Liver (tissue), 9 donors: ENCODE results near the gene COA1. TPM values are rescaled to one million over a fixed set of nuclear protein-coding genes. Genes with fewer than 3 reads are reported as not detected.
"Not testable (repeated sequence)": the region's sequence is repeated elsewhere in the genome, so short reads cannot be mapped to it uniquely, and the experiment has no call there.

Experiments
- DNase-seq: peaks from one replicate; pipeline ENCODE4 v3.0.0-alpha.2; 2017; ENCODE audit warnings: low spot score
- H3K27ac ChIP-seq, 2 donors: one replicate each; pipeline ENCODE4 v1.7.0; 2013; ENCODE audit warnings: inconsistent platforms in 2 of 2, low read length in 2 of 2, control low read depth in 1 of 2, low read depth in 1 of 2, mild to moderate bottlenecking in 1 of 2
- H3K27me3 ChIP-seq, 4 donors: one replicate each; pipeline versions ENCODE4 v1.6.1 to v1.7.0; 2013; ENCODE audit warnings: low read length in 3 of 4, inconsistent platforms in 1 of 4, mild to moderate bottlenecking in 1 of 4, moderate library complexity in 1 of 4; ENCODE audit not compliant: control insufficient read depth in 4 of 4, insufficient read depth in 4 of 4
- H3K36me3 ChIP-seq, 4 donors: one replicate each; pipeline versions ENCODE4 v1.6.1 to v1.7.0; 2013; ENCODE audit warnings: low read length in 3 of 4, mild to moderate bottlenecking in 3 of 4, low read depth in 1 of 4, moderate library complexity in 1 of 4; ENCODE audit not compliant: control insufficient read depth in 4 of 4, insufficient read depth in 3 of 4
- H3K4me1 ChIP-seq, 4 donors: one replicate each; pipeline versions ENCODE4 v1.6.1 to v1.7.0; 2013; ENCODE audit warnings: low read length in 3 of 4, mild to moderate bottlenecking in 3 of 4, moderate library complexity in 1 of 4; ENCODE audit not compliant: control insufficient read depth in 4 of 4, insufficient read depth in 4 of 4
- H3K4me3 ChIP-seq, 3 donors: one replicate each; pipeline versions ENCODE4 v1.6.1 to v1.7.0; 2013; ENCODE audit warnings: low read length in 3 of 3, control low read depth in 1 of 3, low read depth in 1 of 3, mild to moderate bottlenecking in 1 of 3
- H3K9ac ChIP-seq, 2 donors: one replicate each; pipeline ENCODE4 v1.7.0; 2013; ENCODE audit warnings: low read length in 2 of 2, mild to moderate bottlenecking in 2 of 2, moderate library complexity in 2 of 2, control low read depth in 1 of 2, low read depth in 1 of 2
- H3K9me3 ChIP-seq, 4 donors: one replicate each; pipeline versions ENCODE4 v1.6.1 to v1.7.0; 2013; ENCODE audit warnings: low read length in 3 of 4; ENCODE audit not compliant: control insufficient read depth in 4 of 4
- EGR1 ChIP-seq, 2 donors: IDR thresholded peaks; 2 replicates each; pipeline ENCODE4 v1.6.1; 2016 to 2018; ENCODE audit warnings: antibody characterized with exemption in 2 of 2, low read depth in 2 of 2
- FOXA1 ChIP-seq: IDR thresholded peaks from 2 replicates; pipeline ENCODE4 v1.6.1; 2016; ENCODE audit warnings: antibody characterized with exemption
- GABPA ChIP-seq, 2 donors: IDR thresholded peaks in 1 of 2; conservative IDR thresholded peaks in 1 of 2; 2 replicates each; pipeline ENCODE4 v1.6.1; 2016; ENCODE audit warnings: antibody characterized with exemption in 2 of 2, mild to moderate bottlenecking in 1 of 2, moderate library complexity in 1 of 2
- HNF4A ChIP-seq, 2 donors: conservative IDR thresholded peaks; 2 replicates each; pipeline ENCODE4 v1.6.1; 2016; ENCODE audit warnings: antibody characterized with exemption in 2 of 2, mild to moderate bottlenecking in 2 of 2
- HNF4G ChIP-seq: IDR thresholded peaks from 2 replicates; pipeline ENCODE4 v1.6.1; 2016; ENCODE audit warnings: antibody characterized with exemption
- JUND ChIP-seq, 2 donors: IDR thresholded peaks; 2 replicates each; pipeline ENCODE4 v1.6.1; 2016; ENCODE audit warnings: antibody characterized with exemption in 2 of 2
- RXRA ChIP-seq, 2 donors: IDR thresholded peaks; 2 replicates each; pipeline ENCODE4 v1.6.1; 2017 to 2018; ENCODE audit warnings: antibody characterized with exemption in 2 of 2, mild to moderate bottlenecking in 1 of 2
- SP1 ChIP-seq: IDR thresholded peaks from 2 replicates; pipeline ENCODE4 v1.6.1; 2018; ENCODE audit warnings: antibody characterized with exemption, mild to moderate bottlenecking
- TAF1 ChIP-seq: conservative IDR thresholded peaks from 2 replicates; pipeline ENCODE4 v1.6.1; 2016; ENCODE audit warnings: antibody characterized with exemption, mild to moderate bottlenecking
- YY1 ChIP-seq: IDR thresholded peaks from 2 replicates; pipeline ENCODE4 v1.6.1; 2016; ENCODE audit warnings: antibody characterized with exemption, mild to moderate bottlenecking
- WGBS: extraction: QIAGEN DNeasy Blood & Tissue Kit; methylation state at CpG from one replicate; pipeline ENCODE4 v1.1.7; 2013; 5-methylcytosine and 5-hydroxymethylcytosine counted together
- polyA plus RNA-seq, 2 donors: library from polyadenylated mRNA; stranded (reverse) in 1 of 2; unstranded in 1 of 2; fragments of 200-250 nt in 1 of 2; fragments of >200 nt in 1 of 2; fragmentation: Nextera tagmentation in 1 of 2; extraction: Ambion mirVana in 1 of 2; gene quantifications; one replicate each; pipeline versions ENCODE4 v1.2.1 to v1.2.3, GENCODE V29; 2013 to 2015
- total RNA-seq, 2 donors: library from RNA; depleted of rRNA; stranded (reverse); fragments of >200 nt; gene quantifications; one replicate each; pipeline ENCODE4 v1.2.3, GENCODE V29; 2014
- TF ChIP-seq, protein P1 (sequence below): IDR thresholded peaks from 2 replicates; pipeline ENCODE4 v1.6.1; 2016; ENCODE audit warnings: antibody characterized with exemption
- TF ChIP-seq, protein P2 (sequence below): IDR thresholded peaks from 2 replicates; pipeline ENCODE4 v1.6.1; 2016; ENCODE audit warnings: antibody characterized with exemption
- donor health status: healthy.
- donor health status: healthy.
- donor health status: healthy.
- donor health status: healthy.
- donor health status: healthy.

COA1 gene
- total and polyA plus RNA-seq, 4 donors, result 16.6 to 37.8 (median 29.4) TPM

GRCh38 chr7:43691611-43692010, 37.7 kb downstream of the COA1 start:
- Histone ChIP-seq H3K27me3 (no peaks in the 10 kb centered on the region), H3K9ac (no peak overlapping the region), H3K27ac (no peak overlapping the region), H3K36me3 (no peaks in the 10 kb centered on the region), H3K9me3 (no peaks in the 10 kb centered on the region), H3K4me1 (peaks cover 0 to 3% (median 0%) of the 10 kb centered on the region in 4 donors), H3K4me3 (no peak overlapping the region)
- WGBS, result 89% methylated on average over 3 of the region's 3 CpGs
- no peak for TF ChIP-seq YY1
- DNase-seq, result no peak

DNA sequence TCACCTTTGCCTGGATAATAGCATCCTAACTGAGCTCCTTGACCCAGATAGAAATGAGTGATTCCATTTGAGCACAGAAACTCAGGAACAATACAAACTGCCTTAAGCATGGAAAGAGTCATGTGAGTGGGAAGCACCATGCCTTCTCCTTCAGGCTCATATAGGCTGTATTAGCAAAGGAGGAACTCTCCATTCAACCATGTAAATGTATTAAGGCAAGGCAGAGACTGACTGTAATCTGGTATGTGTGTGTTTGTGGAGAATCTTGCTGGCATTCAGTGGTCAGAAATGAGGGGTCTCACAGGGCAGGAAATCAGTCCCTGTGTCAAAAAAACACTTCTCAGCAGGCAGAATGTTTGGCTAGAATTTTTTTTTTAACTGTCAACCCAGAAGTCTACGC, 40.2 kb downstream of the COA1 start:
- Histone ChIP-seq H3K9ac (no peak overlapping the region), H3K36me3 (no peaks in the 10 kb centered on the region), H3K4me3 (no peak overlapping the region), H3K27ac (no peak overlapping the region), H3K9me3 (no peaks in the 10 kb centered on the region), H3K27me3 (no peaks in the 10 kb centered on the region), H3K4me1 (peaks cover 0 to 3% (median 0%) of the 10 kb centered on the region in 4 donors)
- no peak for DNase-seq
- WGBS, result 97% methylated on average over 1 of the region's 1 CpG
- TF ChIP-seq SP1, result no peak
- TF ChIP-seq, protein P1, sequence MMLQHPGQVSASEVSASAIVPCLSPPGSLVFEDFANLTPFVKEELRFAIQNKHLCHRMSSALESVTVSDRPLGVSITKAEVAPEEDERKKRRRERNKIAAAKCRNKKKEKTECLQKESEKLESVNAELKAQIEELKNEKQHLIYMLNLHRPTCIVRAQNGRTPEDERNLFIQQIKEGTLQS, result no peak
- no peak for TF ChIP-seq FOXA1
- TF ChIP-seq HNF4G, result no peak
- TF ChIP-seq TAF1, result no peak
- no peak for TF ChIP-seq HNF4A (conservative IDR thresholded peaks at IDR 0.05)

DNA sequence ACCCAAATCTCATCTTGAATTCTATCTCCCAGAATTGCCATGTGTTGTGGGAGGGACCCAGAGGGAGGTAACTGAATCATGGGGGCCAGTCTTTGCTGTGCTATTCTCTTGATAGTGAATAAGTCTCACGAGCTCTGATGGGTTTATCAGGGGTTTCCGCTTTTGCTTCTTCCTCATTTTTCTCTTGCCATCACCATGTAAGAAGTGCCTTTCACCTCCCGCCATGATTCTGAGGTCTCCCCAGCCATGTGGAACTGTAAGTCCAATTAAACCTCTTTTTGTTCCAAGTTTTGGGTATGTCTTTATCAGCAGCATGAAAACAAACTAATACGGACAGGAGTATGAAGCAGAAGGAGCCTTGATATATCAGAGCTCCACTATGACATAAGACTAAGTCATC, 41.5 kb downstream of the COA1 start:
- not testable (repeated sequence) for H3K36me3 ChIP-seq, H3K27ac ChIP-seq, H3K4me3 ChIP-seq, H3K9me3 ChIP-seq, H3K9ac ChIP-seq, H3K4me1 ChIP-seq, DNase-seq, H3K27me3 ChIP-seq
- WGBS, result 98% methylated on average over 4 of the region's 4 CpGs

DNA sequence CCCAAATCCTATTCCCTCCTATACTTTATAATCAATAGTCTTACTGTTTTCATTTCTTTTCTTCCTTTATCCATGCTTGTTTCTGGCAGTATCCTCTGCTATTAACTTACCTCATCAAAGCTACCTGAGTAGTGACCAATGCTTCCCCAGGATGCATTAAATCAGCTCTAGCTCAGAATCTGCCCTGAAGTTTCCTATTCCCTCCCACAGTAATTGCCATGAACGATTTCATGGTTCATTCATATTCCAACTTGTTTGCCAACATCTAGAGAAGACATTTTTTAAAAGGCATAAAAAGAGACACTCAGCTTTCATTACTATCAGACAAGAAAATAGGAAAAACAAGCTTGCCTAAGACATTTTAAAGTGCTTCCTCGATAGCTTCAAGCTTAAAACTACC, 42.3 kb downstream of the COA1 start:
- Histone ChIP-seq H3K36me3 (no peaks in the 10 kb centered on the region), H3K9ac (no peak overlapping the region), H3K27me3 (no peaks in the 10 kb centered on the region), H3K9me3 (no peaks in the 10 kb centered on the region), H3K4me1 (peaks cover 0 to 2% (median 0%) of the 10 kb centered on the region in 4 donors), H3K27ac (no peak overlapping the region), H3K4me3 (no peak overlapping the region)
- WGBS, result 91% methylated on average over 2 of the region's 2 CpGs
- no peak for DNase-seq
- TF ChIP-seq EGR1 (IDR thresholded peaks at IDR 0.05; ENCODE audit: low read depth in 2 of 2) (no peak), HNF4A (conservative IDR thresholded peaks at IDR 0.05) (no peak), SP1 (no peak), HNF4G (no peak), JUND (IDR thresholded peaks at IDR 0.05) (no peak), YY1 (no peak), RXRA (IDR thresholded peaks at IDR 0.05) (no peak), FOXA1 (no peak), GABPA (IDR thresholded peaks at IDR 0.05 in 1 of 2, conservative IDR thresholded peaks at IDR 0.05 in 1 of 2) (no peak)
- TF ChIP-seq, protein P2, sequence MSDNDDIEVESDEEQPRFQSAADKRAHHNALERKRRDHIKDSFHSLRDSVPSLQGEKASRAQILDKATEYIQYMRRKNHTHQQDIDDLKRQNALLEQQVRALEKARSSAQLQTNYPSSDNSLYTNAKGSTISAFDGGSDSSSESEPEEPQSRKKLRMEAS, result no peak
- TF ChIP-seq, protein P1, result no peak
